Thoracic aorta (tissue), 2 donors: ENCODE data around the gene C1orf232. TPM values are rescaled to one million over a fixed set of nuclear protein-coding genes. Genes with fewer than 3 reads are reported as not detected.

ENCODE experiments used
- ATAC-seq: fragments of 150-250 bp; one replicate; pipeline ENCODE4 v1.8.0; 2017; ENCODE audit warnings: low read depth; ENCODE audit not compliant: insufficient number of reproducible peaks, low FRiP score
- DNase-seq: peaks from one replicate; pipeline ENCODE4 v3.0.0-alpha.2; 2020; ENCODE audit warnings: low spot score
- H3K27ac ChIP-seq, 2 donors: fragments of 200-600 bp; sonication (generic); 1 replicate in 1 of 2; 2 replicates in 1 of 2; pipeline ENCODE4 v1.5.1; 2016; ENCODE audit warnings: mild to moderate bottlenecking in 2 of 2, moderate library complexity in 2 of 2
- H3K27me3 ChIP-seq: fragments of 200-600 bp; sonication (generic); replicated peaks from 2 replicates; pipeline ENCODE4 v1.6.0; 2016; ENCODE audit warnings: mild to moderate bottlenecking; ENCODE audit not compliant: insufficient read depth
- H3K36me3 ChIP-seq: fragments of 200-600 bp; sonication (generic); one replicate; pipeline ENCODE4 v1.5.1; 2016
- H3K4me1 ChIP-seq, 2 donors: fragments of 200-600 bp; sonication (generic); 1 replicate in 1 of 2; 2 replicates in 1 of 2; pipeline versions ENCODE4 v1.5.1 to v1.6.0; 2016; ENCODE audit warnings: low read depth in 2 of 2, mild to moderate bottlenecking in 1 of 2; ENCODE audit not compliant: control insufficient read depth in 1 of 2
- H3K4me3 ChIP-seq: fragments of 200-600 bp; sonication (generic); 2 replicates; pipeline ENCODE4 v1.5.1; 2016; ENCODE audit warnings: mild to moderate bottlenecking
- H3K9me3 ChIP-seq: fragments of 200-600 bp; sonication (generic); 2 replicates; pipeline ENCODE4 v1.5.1; 2016
- CTCF ChIP-seq: fragments of 200-600 bp; sonication (generic); IDR thresholded peaks from one replicate; pipeline ENCODE4 v1.5.1; 2019; ENCODE audit warnings: antibody characterized with exemption
- total RNA-seq, 2 donors: library from RNA; depleted of rRNA; stranded (reverse); fragments of >200 nt; gene quantifications; one replicate each; pipeline versions ENCODE4 v1.1.0 to v1.2.3, GENCODE V29; 2016

C1orf232 gene
- total RNA-seq, 2 donors from 2014 or later: not detected

DNA sequence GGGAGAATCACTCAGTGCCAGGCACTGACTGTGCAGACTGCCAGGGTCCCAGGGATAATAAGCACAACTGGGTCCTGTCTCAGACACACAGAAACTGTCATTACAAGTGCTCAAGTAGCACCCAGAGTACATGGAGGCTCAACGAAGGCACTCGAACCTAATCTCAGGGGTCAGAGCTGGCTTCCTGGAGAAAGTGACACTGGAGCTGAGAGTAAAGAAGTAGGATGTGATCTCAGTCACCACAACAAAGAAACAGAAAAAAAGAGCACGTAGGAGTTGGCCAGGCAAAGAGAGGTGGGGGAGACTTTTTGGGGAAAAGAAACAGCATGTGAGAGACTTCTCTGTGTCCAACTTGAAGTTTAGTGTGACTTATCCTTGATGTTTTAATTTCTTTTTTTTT lies 23.0 kb upstream of the C1orf232 start:
- no peak for TF ChIP-seq CTCF
- DNase-seq (no peak), ATAC-seq (no peak)
- Histone ChIP-seq H3K27me3 (no peaks in the 10 kb centered on the region), H3K4me3 (no peak overlapping the region), H3K27ac (no peak overlapping the region), H3K4me1 (no peaks in the 10 kb centered on the region), H3K9me3 (no peaks in the 10 kb centered on the region), H3K36me3 (no peaks in the 10 kb centered on the region)

GRCh38 chr1:26190373-26190987 lies 21.7 kb upstream of the C1orf232 start, which contains the start of gene CATSPER4:
TSS of gene CATSPER4 (plus strand) at chr1:26190602. CDS start at chr1:26190628, 26 bp downstream.
- no peak for ATAC-seq
- H3K9me3 ChIP-seq: no peaks in the 10 kb centered on the region
- H3K4me1 ChIP-seq: no peaks in the 10 kb centered on the region
- H3K4me3 ChIP-seq: no peak within 1 kb of the TSS
- H3K36me3 ChIP-seq: no peaks in the 10 kb centered on the region
- no peak within 1 kb of the TSS for H3K27ac ChIP-seq
- no peaks in the 10 kb centered on the region for H3K27me3 ChIP-seq
- TF ChIP-seq CTCF: no peak
- no peak for DNase-seq

GRCh38 chr1:26189751-26190275 lies 21.1 kb upstream of the C1orf232 start:
- no peak for TF ChIP-seq CTCF
- Histone ChIP-seq H3K27ac (no peak overlapping the region), H3K4me3 (no peak overlapping the region), H3K27me3 (no peaks in the 10 kb centered on the region), H3K4me1 (no peaks in the 10 kb centered on the region), H3K36me3 (no peaks in the 10 kb centered on the region), H3K9me3 (no peaks in the 10 kb centered on the region)
- ATAC-seq (no peak), DNase-seq (no peak)

GRCh38 chr1:26189331-26189730 lies 20.6 kb upstream of the C1orf232 start:
- TF ChIP-seq CTCF: no peak
- Histone ChIP-seq H3K4me3 (no peak overlapping the region), H3K27me3 (no peaks in the 10 kb centered on the region), H3K36me3 (no peaks in the 10 kb centered on the region), H3K9me3 (no peaks in the 10 kb centered on the region), H3K4me1 (no peaks in the 10 kb centered on the region), H3K27ac (no peak overlapping the region)
- DNase-seq: no peak
- no peak for ATAC-seq

GRCh38 chr1:26188477-26188876 lies 19.7 kb upstream of the C1orf232 start:
- Histone ChIP-seq H3K4me1 (no peaks in the 10 kb centered on the region), H3K27ac (no peak overlapping the region), H3K27me3 (no peaks in the 10 kb centered on the region), H3K9me3 (no peaks in the 10 kb centered on the region), H3K36me3 (no peaks in the 10 kb centered on the region), H3K4me3 (no peak overlapping the region)
- no peak for TF ChIP-seq CTCF
- no peak for ATAC-seq
- no peak for DNase-seq
